Ascending aorta (tissue), 2 donors: ENCODE measurements around the gene FRMD4B. TPM values are rescaled to one million over a fixed set of nuclear protein-coding genes. Genes with fewer than 3 reads are reported as not detected.

Source experiments
- DNase-seq, 2 donors: peaks; one replicate each; pipeline ENCODE4 v3.0.0-alpha.2; 2019; ENCODE audit warnings: low spot score in 2 of 2
- H3K27ac ChIP-seq, 2 donors: fragments of 200-600 bp; sonication (generic); one replicate each; pipeline ENCODE4 v1.5.1; 2016 to 2017; ENCODE audit warnings: mild to moderate bottlenecking in 1 of 2
- H3K27me3 ChIP-seq: fragments of 200-600 bp; sonication (generic); one replicate; pipeline ENCODE4 v1.5.1; 2017
- H3K36me3 ChIP-seq, 2 donors: fragments of 200-600 bp; sonication (generic); one replicate each; pipeline ENCODE4 v1.5.1; 2016
- H3K4me1 ChIP-seq, 2 donors: fragments of 200-600 bp; sonication (generic); one replicate each; pipeline ENCODE4 v1.5.1; 2016 to 2017; ENCODE audit warnings: mild to moderate bottlenecking in 1 of 2
- H3K4me3 ChIP-seq, 2 donors: fragments of 200-600 bp; sonication (generic); one replicate each; pipeline ENCODE4 v1.5.1; 2016 to 2017; ENCODE audit warnings: mild to moderate bottlenecking in 1 of 2
- H3K9me3 ChIP-seq, 2 donors: fragments of 200-600 bp; sonication (generic); one replicate each; pipeline ENCODE4 v1.5.1; 2016
- intact Hi-C: fragments of 100-400 bp; cut with DNase I; formaldehyde crosslinking; loops from one replicate; pipeline ENCODE4 v1.15.1; 2023
- total RNA-seq: library from RNA; depleted of rRNA; stranded (reverse); fragments of >200 nt; gene quantifications from one replicate; pipeline ENCODE4 v1.1.0, GENCODE V29; 2016
- TF ChIP-seq, protein P1 (sequence below), 3 experiments: fragments of 200-600 bp in 2 of 3; fragments of 450-650 bp in 1 of 3; sonication (generic) in 2 of 3; IDR thresholded peaks; one replicate each; pipeline ENCODE4 v1.5.1; 2016 to 2019; ENCODE audit warnings: antibody characterized with exemption in 3 of 3, mild to moderate bottlenecking in 1 of 3, moderate library complexity in 1 of 3

Gene FRMD4B
- total RNA-seq, 1 donor from 2014 or later, result 13.5 TPM

DNA sequence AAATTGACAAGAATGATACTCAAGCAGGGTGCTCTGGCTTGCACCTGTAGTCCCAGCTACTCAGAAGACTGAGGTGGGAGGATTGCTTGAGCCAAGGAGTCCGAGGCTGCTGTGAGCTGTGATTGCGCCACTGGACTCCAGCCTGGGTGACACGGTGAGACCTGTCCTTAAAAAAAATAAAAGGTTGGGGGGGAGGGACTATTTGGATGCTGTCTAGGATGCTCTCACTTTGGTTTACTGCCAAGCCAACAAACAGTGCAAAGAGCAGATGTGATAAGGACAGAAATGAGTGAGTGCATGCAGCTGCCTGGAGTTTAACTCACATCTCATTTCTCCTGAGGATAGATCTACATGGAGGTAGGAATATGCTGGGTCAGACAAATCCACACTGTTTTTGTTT, 130.0 kb downstream of the FRMD4B start:
- no peak for DNase-seq
- no peaks in the 10 kb centered on the region for H3K36me3 ChIP-seq
- no peak overlapping the region for H3K4me3 ChIP-seq
- intact Hi-C loops, result no loop called here
- no peaks in the 10 kb centered on the region for H3K9me3 ChIP-seq
- H3K4me1 ChIP-seq, result no peaks in the 10 kb centered on the region
- TF ChIP-seq, protein P1, sequence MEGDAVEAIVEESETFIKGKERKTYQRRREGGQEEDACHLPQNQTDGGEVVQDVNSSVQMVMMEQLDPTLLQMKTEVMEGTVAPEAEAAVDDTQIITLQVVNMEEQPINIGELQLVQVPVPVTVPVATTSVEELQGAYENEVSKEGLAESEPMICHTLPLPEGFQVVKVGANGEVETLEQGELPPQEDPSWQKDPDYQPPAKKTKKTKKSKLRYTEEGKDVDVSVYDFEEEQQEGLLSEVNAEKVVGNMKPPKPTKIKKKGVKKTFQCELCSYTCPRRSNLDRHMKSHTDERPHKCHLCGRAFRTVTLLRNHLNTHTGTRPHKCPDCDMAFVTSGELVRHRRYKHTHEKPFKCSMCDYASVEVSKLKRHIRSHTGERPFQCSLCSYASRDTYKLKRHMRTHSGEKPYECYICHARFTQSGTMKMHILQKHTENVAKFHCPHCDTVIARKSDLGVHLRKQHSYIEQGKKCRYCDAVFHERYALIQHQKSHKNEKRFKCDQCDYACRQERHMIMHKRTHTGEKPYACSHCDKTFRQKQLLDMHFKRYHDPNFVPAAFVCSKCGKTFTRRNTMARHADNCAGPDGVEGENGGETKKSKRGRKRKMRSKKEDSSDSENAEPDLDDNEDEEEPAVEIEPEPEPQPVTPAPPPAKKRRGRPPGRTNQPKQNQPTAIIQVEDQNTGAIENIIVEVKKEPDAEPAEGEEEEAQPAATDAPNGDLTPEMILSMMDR (IDR thresholded peaks at IDR 0.05), result no peak
- no peak overlapping the region for H3K27ac ChIP-seq
- H3K27me3 ChIP-seq, result no peaks in the 10 kb centered on the region

DNA sequence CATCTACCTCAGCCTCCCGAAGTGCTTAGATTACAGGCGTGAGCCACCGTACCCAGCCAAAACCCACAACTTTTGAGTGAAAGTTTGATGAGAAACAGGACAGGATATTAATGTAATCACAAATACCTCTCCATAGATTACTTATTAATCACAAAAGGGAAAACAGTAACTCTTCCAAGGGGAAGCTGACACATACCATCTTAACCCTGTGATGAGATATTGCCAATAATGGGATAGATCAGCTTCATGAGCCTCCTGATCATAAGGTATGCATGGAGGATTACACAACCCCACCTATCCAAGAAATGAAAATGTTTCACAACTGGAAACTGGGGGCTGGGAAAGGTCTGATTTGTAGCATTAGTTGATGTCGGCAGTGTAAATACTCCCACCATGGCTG, 131.5 kb downstream of the FRMD4B start:
- intact Hi-C loops, result no loop called here
- no peaks in the 10 kb centered on the region for H3K27me3 ChIP-seq
- TF ChIP-seq, protein P1 (IDR thresholded peaks at IDR 0.05), result no peak
- no peaks in the 10 kb centered on the region for H3K36me3 ChIP-seq
- no peak overlapping the region for H3K4me3 ChIP-seq
- DNase-seq, result no peak
- H3K27ac ChIP-seq, result no peak overlapping the region
- no peaks in the 10 kb centered on the region for H3K4me1 ChIP-seq
- no peaks in the 10 kb centered on the region for H3K9me3 ChIP-seq

DNA sequence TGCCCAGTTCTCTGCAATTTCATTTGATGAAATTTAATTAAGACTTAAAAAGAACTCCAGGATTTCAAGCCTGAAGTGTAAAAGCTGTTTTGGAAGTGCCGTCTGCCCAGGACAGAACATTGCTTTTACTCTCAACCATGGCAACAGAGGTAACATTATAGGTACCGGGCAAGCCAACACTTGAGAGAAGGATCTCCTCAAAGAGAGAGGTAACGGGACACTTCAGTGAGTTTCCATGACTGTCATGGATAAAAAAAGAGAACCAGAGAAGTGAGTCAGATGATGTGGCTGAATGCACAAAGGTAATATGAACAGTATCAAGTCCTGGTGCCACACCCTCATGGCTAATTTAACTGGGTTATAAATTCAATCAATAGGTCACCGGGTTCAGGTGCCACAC, 133.3 kb downstream of the FRMD4B start:
- Histone ChIP-seq H3K4me3 (no peak overlapping the region), H3K27me3 (no peaks in the 10 kb centered on the region), H3K9me3 (no peaks in the 10 kb centered on the region), H3K36me3 (no peaks in the 10 kb centered on the region), H3K27ac (no peak overlapping the region), H3K4me1 (no peaks in the 10 kb centered on the region)
- TF ChIP-seq, protein P1 (IDR thresholded peaks at IDR 0.05), result no peak
- no peak for DNase-seq
- intact Hi-C loops, result no loop called here

DNA sequence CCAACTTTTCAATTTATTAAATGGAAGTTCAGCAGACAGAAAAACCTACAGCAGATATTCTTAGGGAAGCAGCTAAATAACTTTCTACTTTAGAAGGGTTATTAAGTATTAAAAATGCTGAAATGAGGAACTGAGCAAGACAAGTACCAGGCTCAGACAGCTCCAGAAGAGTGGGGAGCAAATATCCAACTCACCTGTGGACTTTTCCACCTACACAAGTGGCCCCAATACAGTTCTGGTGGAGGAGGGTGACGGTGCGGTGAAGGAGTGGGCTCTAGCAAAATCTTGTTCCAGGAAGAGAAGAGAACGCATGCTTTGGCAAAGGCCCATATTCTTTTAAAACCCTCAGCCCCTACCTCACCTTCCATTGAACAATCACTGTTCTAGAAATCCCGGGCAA, 133.7 kb downstream of the FRMD4B start:
- Histone ChIP-seq H3K4me1 (no peaks in the 10 kb centered on the region), H3K27ac (no peak overlapping the region), H3K9me3 (no peaks in the 10 kb centered on the region), H3K4me3 (no peak overlapping the region), H3K27me3 (no peaks in the 10 kb centered on the region), H3K36me3 (no peaks in the 10 kb centered on the region)
- intact Hi-C loops, result no loop called here
- TF ChIP-seq, protein P1 (IDR thresholded peaks at IDR 0.05), result no peak
- DNase-seq, result no peak

DNA sequence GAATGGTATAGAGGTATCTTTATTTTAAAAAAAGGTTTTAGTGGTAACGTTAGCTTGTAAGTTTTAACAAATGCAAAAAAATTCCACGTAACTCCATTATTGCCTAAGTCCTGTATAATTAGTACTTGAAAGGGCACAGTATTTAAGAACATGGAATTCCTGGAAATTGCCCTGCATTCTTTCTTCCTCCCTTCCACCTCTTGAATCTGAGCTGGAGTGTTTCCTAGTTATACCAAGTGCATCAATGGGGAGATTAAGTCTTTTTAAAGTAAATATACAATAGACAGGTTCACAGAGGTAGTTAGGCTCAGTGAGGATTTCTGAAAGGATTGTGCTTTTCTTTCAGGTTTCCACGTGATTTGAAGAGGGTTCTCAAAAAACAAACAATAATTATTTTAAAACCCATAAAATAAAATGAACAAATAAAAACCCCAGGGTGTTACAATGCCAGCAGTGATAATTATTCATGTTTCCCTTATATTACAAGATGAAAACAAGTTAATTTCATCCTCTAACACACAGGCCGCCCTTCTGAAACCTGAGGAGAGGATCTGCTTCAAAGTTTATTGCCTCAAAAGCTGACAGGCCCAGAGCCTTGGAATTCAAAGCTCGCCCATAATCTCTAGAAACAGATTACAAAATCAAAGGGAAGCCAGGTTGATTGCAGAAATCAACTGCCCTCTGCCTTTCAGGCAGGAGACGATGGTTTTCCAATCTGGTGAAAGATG, 134.6 kb downstream of the FRMD4B start:
- intact Hi-C loops, result no loop called here
- no peak for DNase-seq
- Histone ChIP-seq H3K27ac (no peak overlapping the region), H3K36me3 (no peaks in the 10 kb centered on the region), H3K27me3 (no peaks in the 10 kb centered on the region), H3K4me1 (no peaks in the 10 kb centered on the region), H3K4me3 (no peak overlapping the region), H3K9me3 (no peaks in the 10 kb centered on the region)
- TF ChIP-seq, protein P1 (IDR thresholded peaks at IDR 0.05), result no peak

DNA sequence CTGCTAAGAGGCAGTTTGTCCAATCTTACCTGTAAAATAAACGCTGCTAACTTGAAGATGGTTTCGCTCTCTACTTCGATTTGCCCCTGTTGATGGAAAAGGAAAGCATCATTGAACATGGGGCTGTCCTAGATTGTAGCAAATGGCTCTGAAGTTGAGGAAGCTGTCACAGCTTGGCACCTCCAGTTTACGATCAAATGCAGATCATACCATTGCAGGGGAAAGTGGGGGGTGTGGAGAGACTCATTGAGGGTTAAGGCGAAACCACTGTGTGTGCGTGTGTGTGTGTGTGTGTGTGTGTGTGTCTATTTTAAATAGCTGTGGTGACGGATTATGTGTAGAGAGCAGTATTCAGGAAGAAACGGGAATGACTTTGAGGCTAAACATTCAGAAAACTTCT, 135.9 kb downstream of the FRMD4B start:
- Histone ChIP-seq H3K27me3 (no peaks in the 10 kb centered on the region), H3K27ac (no peak overlapping the region), H3K36me3 (no peaks in the 10 kb centered on the region), H3K9me3 (no peaks in the 10 kb centered on the region), H3K4me1 (no peaks in the 10 kb centered on the region), H3K4me3 (no peak overlapping the region)
- intact Hi-C loops, result no loop called here
- TF ChIP-seq, protein P1 (IDR thresholded peaks at IDR 0.05), result no peak
- DNase-seq, result no peak
